HepG2 (cell line): ENCODE measurements around the gene PARP2. TPM values are rescaled to one million over a fixed set of nuclear protein-coding genes. Genes with fewer than 3 reads are reported as not detected.

ENCODE experiments used
- BORCS8-MEF2B ChIP-seq: sonication (generic); formaldehyde crosslinking; IDR thresholded peaks from 2 replicates; pipeline ENCODE4 v1.8.0; 2022; ENCODE audit warnings: mild to moderate bottlenecking, missing genetic modification reagents
- DMAP1 ChIP-seq: IDR thresholded peaks from 2 replicates; pipeline ENCODE4 v1.6.1; 2016
- FOXP1 ChIP-seq, 2 experiments: fragments of 450-650 bp in 1 of 2; IDR thresholded peaks; 2 replicates each; pipeline ENCODE4 v1.6.1; 2017 to 2018; ENCODE audit warnings: antibody characterized with exemption in 1 of 2
- KAT2B ChIP-seq: fragments of 150-350 bp; IDR thresholded peaks from 2 replicates; pipeline ENCODE4 v1.6.1; 2014; ENCODE audit warnings: low read depth, low read length, borderline replicate concordance
- MAZ ChIP-seq, 2 experiments: sonication (generic) in 1 of 2; formaldehyde crosslinking in 1 of 2; IDR thresholded peaks; 2 replicates each; pipeline versions ENCODE4 v1.5.0 to v1.6.1; 2012 to 2020; ENCODE audit warnings: low read depth in 2 of 2, mild to moderate bottlenecking in 2 of 2, borderline replicate concordance in 1 of 2, improper control_type of control experiment in 1 of 2, low read length in 1 of 2, missing genetic modification reagents in 1 of 2, moderate library complexity in 1 of 2
- NCOR1 ChIP-seq: fragments of 200-600 bp; sonication (generic); IDR thresholded peaks from 2 replicates; pipeline ENCODE4 v1.7.0; 2017; ENCODE audit warnings: antibody characterized with exemption, low read length, borderline replicate concordance
- NFKB2 ChIP-seq: sonication (generic); formaldehyde crosslinking; IDR thresholded peaks from 2 replicates; pipeline ENCODE4 v1.4.0; 2020; ENCODE audit warnings: missing genetic modification reagents, borderline replicate concordance
- NR3C1 ChIP-seq: sonication (generic); formaldehyde crosslinking; IDR thresholded peaks from 2 replicates; pipeline ENCODE4 v1.4.0; 2020; ENCODE audit warnings: missing genetic modification reagents
- RBM39 ChIP-seq: fragments of 200-400 bp; formaldehyde crosslinking; IDR thresholded peaks from one replicate; pipeline ENCODE4 v1.6.1; 2018; ENCODE audit warnings: antibody characterized with exemption, mild to moderate bottlenecking, low read depth, low read length; ENCODE audit not compliant: poor library complexity, severe bottlenecking
- RFX1 ChIP-seq: fragments of 450-650 bp; IDR thresholded peaks from 2 replicates; pipeline ENCODE4 v1.6.1; 2017
- THYN1 ChIP-seq: sonication (generic); formaldehyde crosslinking; IDR thresholded peaks from 2 replicates; pipeline ENCODE4 v1.8.1; 2023; ENCODE audit warnings: low read depth, mild to moderate bottlenecking, moderate library complexity, missing genetic modification reagents, borderline replicate concordance
- ZHX1 ChIP-seq: sonication (generic); formaldehyde crosslinking; IDR thresholded peaks from 2 replicates; pipeline ENCODE4 v1.8.1; 2022; ENCODE audit warnings: low read depth, mild to moderate bottlenecking, missing genetic modification reagents
- ZMYM3 ChIP-seq: sonication (generic); formaldehyde crosslinking; IDR thresholded peaks from 2 replicates; pipeline ENCODE4 v1.5.1; 2020; ENCODE audit warnings: mild to moderate bottlenecking, missing genetic modification reagents
- ZNF7 ChIP-seq: IDR thresholded peaks from 2 replicates; pipeline ENCODE4 v1.6.1; 2016; ENCODE audit warnings: missing biosample characterization, missing genetic modification reagents
- ZUFSP ChIP-seq: sonication (generic); formaldehyde crosslinking; IDR thresholded peaks from 2 replicates; pipeline ENCODE4 v1.9.0; 2021; ENCODE audit warnings: missing genetic modification reagents, mild to moderate bottlenecking, borderline replicate concordance
- polyA plus RNA-seq, 8 experiments: library from polyadenylated mRNA; depleted of rRNA in 3 of 8; stranded (reverse) in 7 of 8; unstranded in 1 of 8; fragments of >200 nt; fragmentation: Illumina TruSeq in 4 of 8; extraction: Trizol in 4 of 8; gene quantifications; 2 replicates each; pipeline versions ENCODE4 v1.2.1 to v1.2.3, GENCODE V29; 2011 to 2016; ENCODE audit warnings: low read depth in 4 of 8, missing spikeins in 1 of 8, mixed read lengths in 1 of 8; ENCODE audit not compliant: insufficient read depth in 1 of 8
- total RNA-seq, 5 experiments: library from RNA; depleted of rRNA; stranded (reverse); fragments of >200 nt; fragmentation: Illumina TruSeq; extraction: Trizol; gene quantifications; 2 replicates each; pipeline ENCODE4 v1.2.3, GENCODE V29; 2016; ENCODE audit warnings: low read depth in 1 of 5
- TF ChIP-seq, protein P1 (sequence below): sonication (generic); formaldehyde crosslinking; IDR thresholded peaks from 2 replicates; pipeline ENCODE4 v1.4.0; 2020; ENCODE audit warnings: missing genetic modification reagents, borderline replicate concordance
- TF ChIP-seq, protein P2 (sequence below): sonication (generic); formaldehyde crosslinking; IDR thresholded peaks from 2 replicates; pipeline ENCODE4 v1.4.0; 2020; ENCODE audit warnings: missing genetic modification reagents, borderline replicate concordance
- TF ChIP-seq, protein P3 (sequence below): sonication (generic); formaldehyde crosslinking; IDR thresholded peaks from 2 replicates; pipeline ENCODE4 v1.4.0; 2020; ENCODE audit warnings: mild to moderate bottlenecking, missing genetic modification reagents

Gene PARP2
- total and polyA plus RNA-seq, 2 of the 13 experiments (the other 11 are each of a cell fraction or from before 2014, with no cell fraction given): 37.3 to 38.4 TPM

DNA sequence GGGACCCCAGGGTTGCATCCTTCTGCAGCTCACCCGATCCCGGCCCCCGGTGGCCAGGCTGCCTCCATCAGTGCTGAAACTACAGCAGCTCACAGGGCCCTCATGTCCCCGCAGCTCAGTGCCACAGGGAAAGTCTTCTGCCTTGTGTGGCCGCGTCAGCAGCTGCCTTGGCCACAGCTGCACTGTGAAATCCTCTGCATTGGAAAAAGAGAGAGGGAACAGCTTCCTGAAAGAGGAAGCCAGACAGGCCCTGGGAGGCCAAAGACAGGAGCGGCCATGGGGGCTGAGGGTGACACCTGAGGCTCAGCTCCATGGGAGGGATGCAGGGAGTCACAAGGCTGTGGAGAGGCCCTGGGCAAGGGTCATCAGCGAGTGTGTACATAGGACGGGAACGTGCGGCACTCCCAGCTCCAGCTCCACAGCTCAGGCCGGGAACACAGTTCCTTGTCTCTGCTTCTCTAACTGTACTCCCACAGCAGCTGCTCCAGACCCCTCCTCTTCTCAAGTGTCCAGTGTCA, 32.7 kb downstream of the PARP2 start (continued):
- TF ChIP-seq ZUFSP (no peak), ZNF7 (CRISPR knock-in tag) (no peak), FOXP1 (IDR thresholded peaks at IDR 0.05) (no peak), FOXP1 (CRISPR knock-in tag; IDR thresholded peaks at IDR 0.05) (peak; percentile 34; the same call in 1 of the 2 replicates), NFKB2 (CRISPR knock-in tag) (peak; percentile 19; the same call in 1 of the 2 replicates), NCOR1 (no peak), RFX1 (no peak), ZHX1 (CRISPR knock-in tag) (no peak), KAT2B (no peak), ZMYM3 (CRISPR knock-in tag) (peak; percentile 55; the same call in 1 of the 2 replicates), NR3C1 (CRISPR knock-in tag) (no peak), BORCS8-MEF2B (CRISPR knock-in tag) (no peak), DMAP1 (CRISPR knock-in tag) (no peak), RBM39 (no peak), THYN1 (no peak), MAZ (IDR thresholded peaks at IDR 0.05; ENCODE audit: borderline replicate concordance, low read depth, low read length) (no peak), MAZ (CRISPR knock-in tag; IDR thresholded peaks at IDR 0.05; ENCODE audit: low read depth) (peak; percentile 54; the same call in 1 of the 2 replicates)
- TF ChIP-seq, protein P1, sequence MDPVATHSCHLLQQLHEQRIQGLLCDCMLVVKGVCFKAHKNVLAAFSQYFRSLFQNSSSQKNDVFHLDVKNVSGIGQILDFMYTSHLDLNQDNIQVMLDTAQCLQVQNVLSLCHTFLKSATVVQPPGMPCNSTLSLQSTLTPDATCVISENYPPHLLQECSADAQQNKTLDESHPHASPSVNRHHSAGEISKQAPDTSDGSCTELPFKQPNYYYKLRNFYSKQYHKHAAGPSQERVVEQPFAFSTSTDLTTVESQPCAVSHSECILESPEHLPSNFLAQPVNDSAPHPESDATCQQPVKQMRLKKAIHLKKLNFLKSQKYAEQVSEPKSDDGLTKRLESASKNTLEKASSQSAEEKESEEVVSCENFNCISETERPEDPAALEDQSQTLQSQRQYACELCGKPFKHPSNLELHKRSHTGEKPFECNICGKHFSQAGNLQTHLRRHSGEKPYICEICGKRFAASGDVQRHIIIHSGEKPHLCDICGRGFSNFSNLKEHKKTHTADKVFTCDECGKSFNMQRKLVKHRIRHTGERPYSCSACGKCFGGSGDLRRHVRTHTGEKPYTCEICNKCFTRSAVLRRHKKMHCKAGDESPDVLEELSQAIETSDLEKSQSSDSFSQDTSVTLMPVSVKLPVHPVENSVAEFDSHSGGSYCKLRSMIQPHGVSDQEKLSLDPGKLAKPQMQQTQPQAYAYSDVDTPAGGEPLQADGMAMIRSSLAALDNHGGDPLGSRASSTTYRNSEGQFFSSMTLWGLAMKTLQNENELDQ (CRISPR knock-in tag): no peak
- TF ChIP-seq, protein P2, sequence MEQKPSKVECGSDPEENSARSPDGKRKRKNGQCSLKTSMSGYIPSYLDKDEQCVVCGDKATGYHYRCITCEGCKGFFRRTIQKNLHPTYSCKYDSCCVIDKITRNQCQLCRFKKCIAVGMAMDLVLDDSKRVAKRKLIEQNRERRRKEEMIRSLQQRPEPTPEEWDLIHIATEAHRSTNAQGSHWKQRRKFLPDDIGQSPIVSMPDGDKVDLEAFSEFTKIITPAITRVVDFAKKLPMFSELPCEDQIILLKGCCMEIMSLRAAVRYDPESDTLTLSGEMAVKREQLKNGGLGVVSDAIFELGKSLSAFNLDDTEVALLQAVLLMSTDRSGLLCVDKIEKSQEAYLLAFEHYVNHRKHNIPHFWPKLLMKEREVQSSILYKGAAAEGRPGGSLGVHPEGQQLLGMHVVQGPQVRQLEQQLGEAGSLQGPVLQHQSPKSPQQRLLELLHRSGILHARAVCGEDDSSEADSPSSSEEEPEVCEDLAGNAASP (CRISPR knock-in tag): no peak
- TF ChIP-seq, protein P3, sequence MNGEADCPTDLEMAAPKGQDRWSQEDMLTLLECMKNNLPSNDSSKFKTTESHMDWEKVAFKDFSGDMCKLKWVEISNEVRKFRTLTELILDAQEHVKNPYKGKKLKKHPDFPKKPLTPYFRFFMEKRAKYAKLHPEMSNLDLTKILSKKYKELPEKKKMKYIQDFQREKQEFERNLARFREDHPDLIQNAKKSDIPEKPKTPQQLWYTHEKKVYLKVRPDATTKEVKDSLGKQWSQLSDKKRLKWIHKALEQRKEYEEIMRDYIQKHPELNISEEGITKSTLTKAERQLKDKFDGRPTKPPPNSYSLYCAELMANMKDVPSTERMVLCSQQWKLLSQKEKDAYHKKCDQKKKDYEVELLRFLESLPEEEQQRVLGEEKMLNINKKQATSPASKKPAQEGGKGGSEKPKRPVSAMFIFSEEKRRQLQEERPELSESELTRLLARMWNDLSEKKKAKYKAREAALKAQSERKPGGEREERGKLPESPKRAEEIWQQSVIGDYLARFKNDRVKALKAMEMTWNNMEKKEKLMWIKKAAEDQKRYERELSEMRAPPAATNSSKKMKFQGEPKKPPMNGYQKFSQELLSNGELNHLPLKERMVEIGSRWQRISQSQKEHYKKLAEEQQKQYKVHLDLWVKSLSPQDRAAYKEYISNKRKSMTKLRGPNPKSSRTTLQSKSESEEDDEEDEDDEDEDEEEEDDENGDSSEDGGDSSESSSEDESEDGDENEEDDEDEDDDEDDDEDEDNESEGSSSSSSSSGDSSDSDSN (CRISPR knock-in tag): peak; percentile 98
